Thymus (tissue), 11 donors: ENCODE measurements around the gene ESR2. TPM values are rescaled to one million over a fixed set of nuclear protein-coding genes. Genes with fewer than 3 reads are reported as not detected.
A peak's percentile ranks its signal among the peaks of the same experiment; 100 is the strongest.

ENCODE experiments used
- DNase-seq, 9 donors: peaks; one replicate each; pipeline ENCODE4 v3.0.0-alpha.2; 2013; ENCODE audit warnings: low spot score in 9 of 9, low read depth in 6 of 9, missing footprints in 1 of 9
- H3K27ac ChIP-seq, 2 donors: one replicate each; pipeline ENCODE4 v1.5.1; 2013; ENCODE audit warnings: control low read depth in 1 of 2, low read depth in 1 of 2, low read length in 1 of 2, mild to moderate bottlenecking in 1 of 2, moderate library complexity in 1 of 2
- H3K27me3 ChIP-seq, 2 donors: one replicate each; pipeline ENCODE4 v1.5.1; 2013; ENCODE audit warnings: low read length in 1 of 2; ENCODE audit not compliant: control insufficient read depth in 2 of 2, insufficient read depth in 1 of 2
- H3K36me3 ChIP-seq, 2 donors: one replicate each; pipeline ENCODE4 v1.5.1; 2013; ENCODE audit warnings: low read length in 1 of 2, mild to moderate bottlenecking in 1 of 2, moderate library complexity in 1 of 2; ENCODE audit not compliant: control insufficient read depth in 2 of 2, insufficient read depth in 2 of 2
- H3K4me1 ChIP-seq, 2 donors: one replicate each; pipeline ENCODE4 v1.5.1; 2013; ENCODE audit warnings: low read length in 2 of 2; ENCODE audit not compliant: control insufficient read depth in 2 of 2, insufficient read depth in 2 of 2
- H3K4me3 ChIP-seq, 2 donors: one replicate each; pipeline ENCODE4 v1.5.1; 2013; ENCODE audit warnings: low read length in 2 of 2, control low read depth in 1 of 2, mild to moderate bottlenecking in 1 of 2
- H3K9me3 ChIP-seq, 2 donors: one replicate each; pipeline ENCODE4 v1.5.1; 2013; ENCODE audit warnings: low read length in 1 of 2, mild to moderate bottlenecking in 1 of 2; ENCODE audit not compliant: control insufficient read depth in 2 of 2, insufficient read depth in 1 of 2
- WGBS: extraction: QIAGEN DNeasy Blood & Tissue Kit; methylation state at CpG from one replicate; pipeline ENCODE4 v1.1.7; 2013; 5-methylcytosine and 5-hydroxymethylcytosine counted together
- polyA plus RNA-seq: library from polyadenylated mRNA; stranded (reverse); fragments of 200-250 nt; gene quantifications from one replicate; pipeline ENCODE4 v1.2.3, GENCODE V29; 2013
- total RNA-seq: library from RNA; stranded (reverse); fragments of 120-200 nt; gene quantifications from one replicate; pipeline ENCODE4 v1.2.4, GENCODE V29; 2013
- donor health status: healthy.

The ESR2 gene
- total and polyA plus RNA-seq, 2 donors, result 0.52 to 2.3 TPM

DNA sequence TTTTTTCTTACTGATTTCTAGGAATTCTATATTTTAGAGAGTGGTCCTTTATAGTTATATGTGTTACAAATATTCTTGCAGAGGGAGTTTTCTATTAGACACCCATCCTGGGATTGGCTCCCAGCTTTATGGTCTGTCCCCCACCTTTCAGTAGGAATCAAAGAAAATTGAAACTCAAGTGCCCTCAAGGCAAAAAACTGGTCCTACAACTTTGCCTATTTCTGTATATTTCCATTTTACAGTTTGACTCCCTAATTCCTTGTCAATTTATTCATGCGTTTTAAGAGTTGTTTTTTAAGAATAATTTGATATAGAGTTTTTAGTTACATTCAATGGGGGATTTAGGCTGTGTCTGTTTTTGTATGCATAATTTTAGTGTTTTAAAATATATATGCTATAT is 232.5 kb downstream of the ESR2 start:
- Histone ChIP-seq H3K4me3 (no peak overlapping the region), H3K27me3 (no peaks in the 10 kb centered on the region), H3K27ac (no peak overlapping the region), H3K4me1 (peaks cover 0 to 2% of the 10 kb centered on the region in 2 donors), H3K36me3 (peaks cover 6 to 31% of the 10 kb centered on the region in 2 donors), H3K9me3 (no peaks in the 10 kb centered on the region)
- no peak for DNase-seq
- 94% methylated on average over 1 of the region's 1 CpG for WGBS

- peaks cover 0 to 2% of the 10 kb centered on the region in 2 donors for H3K4me1 ChIP-seq
- H3K4me3 ChIP-seq, result no peak overlapping the region
- WGBS, result 87% methylated on average over 1 of the region's 1 CpG
- no peaks in the 10 kb centered on the region for H3K27me3 ChIP-seq
- no peaks in the 10 kb centered on the region for H3K9me3 ChIP-seq
- H3K27ac ChIP-seq, result no peak overlapping the region
- no peak for DNase-seq
- H3K36me3 ChIP-seq, result peaks cover 3 to 25% of the 10 kb centered on the region in 2 donors
These were observed 233.1 kb downstream of the ESR2 start for GRCh38 chr14:64061115-64061514.

- H3K27me3 ChIP-seq, result no peaks in the 10 kb centered on the region
- H3K9me3 ChIP-seq, result no peaks in the 10 kb centered on the region
- no peak overlapping the region for H3K27ac ChIP-seq
- H3K4me1 ChIP-seq, result peaks cover 0 to 2% of the 10 kb centered on the region in 2 donors
- H3K36me3 ChIP-seq, result peaks cover 3 to 24% of the 10 kb centered on the region in 2 donors
- WGBS, result 94% methylated on average over 5 of the region's 5 CpGs
- H3K4me3 ChIP-seq, result no peak overlapping the region
- peak in 4 of 9 donors; percentile 13 to 30 (median 16) for DNase-seq
These were observed 233.5 kb downstream of the ESR2 start for GRCh38 chr14:64060648-64061096.

GRCh38 chr14:64060199-64060545 is 234.0 kb downstream of the ESR2 start:
- Histone ChIP-seq H3K36me3 (peaks cover 3 to 24% of the 10 kb centered on the region in 2 donors), H3K4me1 (peaks cover 0 to 2% of the 10 kb centered on the region in 2 donors), H3K9me3 (no peaks in the 10 kb centered on the region), H3K27me3 (no peaks in the 10 kb centered on the region), H3K4me3 (no peak overlapping the region), H3K27ac (peak overlapping the region in 1 of 2 donors; percentile 31)
- DNase-seq, result no peak
- WGBS, result 87% methylated on average over 1 of the region's 1 CpG

- Histone ChIP-seq H3K4me3 (no peak overlapping the region), H3K36me3 (peaks cover 3 to 24% of the 10 kb centered on the region in 2 donors), H3K27ac (no peak overlapping the region), H3K9me3 (no peaks in the 10 kb centered on the region), H3K27me3 (no peaks in the 10 kb centered on the region), H3K4me1 (peaks cover 0 to 2% of the 10 kb centered on the region in 2 donors)
- WGBS, result 97% methylated on average over 6 of the region's 6 CpGs
- DNase-seq, result no peak
These were observed 234.5 kb downstream of the ESR2 start for GRCh38 chr14:64059454-64060198.

DNA sequence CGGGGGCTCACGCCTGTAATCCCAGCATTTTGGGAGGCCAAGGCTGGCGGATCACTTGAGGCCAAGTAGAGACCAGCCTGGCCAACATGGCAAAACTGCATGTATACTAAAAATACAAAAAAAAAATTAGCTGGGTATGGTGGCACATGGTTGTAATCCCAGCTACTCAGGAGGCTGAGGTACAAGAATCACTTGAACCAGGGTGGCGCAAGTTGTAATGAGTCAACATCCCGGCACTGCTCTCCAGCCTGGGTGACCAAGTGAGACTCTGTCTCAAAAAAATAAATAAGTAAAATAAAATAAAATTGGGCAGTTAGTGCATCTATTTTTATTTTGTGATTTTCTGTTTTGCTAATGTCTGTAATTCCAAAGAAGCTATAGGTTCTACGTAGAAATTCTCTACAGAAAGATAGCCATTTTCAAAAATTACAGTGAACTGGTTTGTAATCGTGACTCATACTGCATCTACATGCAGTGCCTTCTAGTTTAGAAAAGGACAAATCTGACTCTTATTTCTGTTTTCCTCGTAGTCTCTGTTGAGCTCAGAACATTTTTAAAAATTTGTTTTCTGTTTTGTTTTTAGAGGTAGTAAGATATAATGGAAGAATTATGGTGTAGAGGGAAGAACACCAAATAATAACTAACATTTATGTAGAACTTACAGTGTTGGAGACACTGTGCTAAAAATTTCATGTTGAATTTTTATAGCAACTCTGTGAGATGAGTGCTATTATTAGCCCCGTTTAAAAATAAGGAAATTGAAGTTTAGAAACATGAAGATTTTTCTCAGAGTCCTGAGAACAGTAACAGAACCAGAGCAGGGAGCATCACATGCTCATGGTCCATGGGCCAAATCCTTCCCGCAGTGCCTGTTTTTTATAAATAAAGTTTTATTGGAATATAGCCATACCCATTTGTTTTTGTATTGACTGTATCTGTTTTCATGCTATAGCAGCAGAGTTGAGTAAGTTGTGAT is 240.2 kb downstream of the ESR2 start:
- 85% methylated on average over 10 of the region's 10 CpGs for WGBS
- Histone ChIP-seq H3K4me1 (no peaks in the 10 kb centered on the region), H3K27ac (no peak overlapping the region), H3K27me3 (no peaks in the 10 kb centered on the region), H3K4me3 (no peak overlapping the region), H3K36me3 (peaks cover 6 to 15% of the 10 kb centered on the region in 2 donors), H3K9me3 (no peaks in the 10 kb centered on the region)
- no peak for DNase-seq

- no peaks in the 10 kb centered on the region for H3K4me1 ChIP-seq
- no peaks in the 10 kb centered on the region for H3K27me3 ChIP-seq
- WGBS, result 94% methylated on average over 2 of the region's 2 CpGs
- DNase-seq, result no peak
- no peak overlapping the region for H3K27ac ChIP-seq
- H3K4me3 ChIP-seq, result no peak overlapping the region
- peaks cover 0 to 7% of the 10 kb centered on the region in 2 donors for H3K9me3 ChIP-seq
- H3K36me3 ChIP-seq, result peaks cover 6 to 15% of the 10 kb centered on the region in 2 donors
These were observed 244.4 kb downstream of the ESR2 start for GRCh38 chr14:64049616-64050381.

DNA sequence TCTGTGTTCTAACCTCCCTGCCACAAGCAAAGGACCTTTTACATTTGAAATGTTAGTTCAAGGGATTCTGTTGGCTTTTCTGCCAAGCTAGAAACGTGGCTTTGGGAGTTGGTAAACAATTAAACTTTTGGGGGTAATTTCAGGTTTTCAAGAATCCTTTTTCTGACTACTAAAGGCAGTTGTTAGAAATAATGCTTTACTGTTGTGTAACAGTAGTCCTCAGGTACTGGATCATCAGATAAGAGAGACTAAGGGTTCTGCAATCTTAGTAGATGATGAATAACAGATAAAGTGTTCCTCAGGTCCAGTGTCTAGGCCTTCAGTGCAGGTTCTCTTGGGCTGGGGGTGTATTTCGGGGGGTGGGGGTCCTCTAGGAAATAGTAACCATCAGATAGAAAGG is 249.1 kb downstream of the ESR2 start:
- H3K36me3 ChIP-seq, result peaks cover 0 to 9% of the 10 kb centered on the region in 2 donors
- H3K9me3 ChIP-seq, result peaks cover 1 to 13% of the 10 kb centered on the region in 2 donors
- no peak for DNase-seq
- H3K4me1 ChIP-seq, result peaks cover 2 to 7% of the 10 kb centered on the region in 2 donors
- WGBS, result 86% methylated on average over 2 of the region's 2 CpGs
- H3K4me3 ChIP-seq, result no peak overlapping the region
- no peak overlapping the region for H3K27ac ChIP-seq
- no peaks in the 10 kb centered on the region for H3K27me3 ChIP-seq
